H9 (cell line): Measurements from ENCODE around the gene NRN1. TPM values are rescaled to one million over a fixed set of nuclear protein-coding genes. Genes with fewer than 3 reads are reported as not detected.

Source experiments
- DNase-seq: peaks from one replicate; pipeline ENCODE4 v3.0.0-alpha.2; 2017
- H2AFZ ChIP-seq: one replicate; pipeline ENCODE4 v1.6.1; 2013; ENCODE audit warnings: mild to moderate bottlenecking, low read length, control low read depth, moderate library complexity
- H2AK5ac ChIP-seq: 2 replicates; pipeline ENCODE4 v1.6.1; 2013; ENCODE audit warnings: low read length, control low read depth, mixed read lengths; ENCODE audit not compliant: insufficient read length
- H2BK120ac ChIP-seq: one replicate; pipeline ENCODE4 v1.6.1; 2013; ENCODE audit warnings: low read depth, mild to moderate bottlenecking, low read length, control low read depth, inconsistent platforms; ENCODE audit not compliant: poor library complexity, severe bottlenecking
- H2BK12ac ChIP-seq: 2 replicates; pipeline ENCODE4 v1.6.1; 2013; ENCODE audit warnings: low read length, control low read depth, mixed read lengths, low read depth; ENCODE audit not compliant: insufficient read length
- H2BK15ac ChIP-seq: 2 replicates; pipeline ENCODE4 v1.6.1; 2013; ENCODE audit warnings: low read depth, low read length, control low read depth
- H2BK20ac ChIP-seq: one replicate; pipeline ENCODE4 v1.6.1; 2013; ENCODE audit warnings: low read depth, mild to moderate bottlenecking, low read length, control low read depth, inconsistent platforms; ENCODE audit not compliant: poor library complexity, severe bottlenecking
- H2BK5ac ChIP-seq: 2 replicates; pipeline ENCODE4 v1.6.1; 2013; ENCODE audit warnings: low read length, control low read depth, mixed read lengths; ENCODE audit not compliant: insufficient read length
- H3K14ac ChIP-seq: 2 replicates; pipeline ENCODE4 v1.6.1; 2013; ENCODE audit warnings: low read length, control low read depth; ENCODE audit not compliant: insufficient read depth
- H3K18ac ChIP-seq: 2 replicates; pipeline ENCODE4 v1.6.1; 2013; ENCODE audit warnings: low read depth, mild to moderate bottlenecking, mixed read lengths, low read length, control low read depth; ENCODE audit not compliant: insufficient read length
- H3K23ac ChIP-seq: 2 replicates; pipeline ENCODE4 v1.6.1; 2013; ENCODE audit warnings: low read length, control low read depth, mixed read lengths, low read depth; ENCODE audit not compliant: insufficient read length
- H3K23me2 ChIP-seq: 2 replicates; pipeline ENCODE4 v1.6.1; 2013; ENCODE audit warnings: low read depth, mild to moderate bottlenecking, mixed read lengths, low read length, control low read depth; ENCODE audit not compliant: insufficient read length, poor library complexity, severe bottlenecking
- H3K27ac ChIP-seq: 2 replicates; pipeline ENCODE4 v1.5.1; 2013; ENCODE audit warnings: low read length, control low read depth, mixed read lengths, low read depth; ENCODE audit not compliant: insufficient read length
- H3K27me3 ChIP-seq: 2 replicates; pipeline ENCODE4 v1.6.1; 2013; ENCODE audit warnings: low read length, control low read depth, inconsistent platforms; ENCODE audit not compliant: insufficient read depth
- H3K4ac ChIP-seq: 2 replicates; pipeline ENCODE4 v1.6.1; 2013; ENCODE audit warnings: low read depth, mild to moderate bottlenecking, control low read depth, inconsistent platforms, low read length, moderate library complexity
- H3K4me1 ChIP-seq: 2 replicates; pipeline ENCODE4 v1.6.1; 2013; ENCODE audit warnings: low read length, control low read depth, inconsistent platforms; ENCODE audit not compliant: insufficient read depth
- H3K4me2 ChIP-seq: 2 replicates; pipeline ENCODE4 v1.6.1; 2013; ENCODE audit warnings: low read length, control low read depth, mixed read lengths; ENCODE audit not compliant: insufficient read length, insufficient read depth
- H3K56ac ChIP-seq: 2 replicates; pipeline ENCODE4 v1.6.1; 2013; ENCODE audit warnings: low read depth, mild to moderate bottlenecking, mixed read lengths, low read length, control low read depth; ENCODE audit not compliant: insufficient read length
- H3K79me1 ChIP-seq: 2 replicates; pipeline ENCODE4 v1.6.1; 2013; ENCODE audit warnings: low read depth, mild to moderate bottlenecking, moderate library complexity, low read length, control low read depth, inconsistent platforms; ENCODE audit not compliant: insufficient read depth, poor library complexity, severe bottlenecking
- H3K79me2 ChIP-seq: 2 replicates; pipeline ENCODE4 v1.6.1; 2013; ENCODE audit warnings: low read length, control low read depth, inconsistent platforms; ENCODE audit not compliant: insufficient read depth
- H3K9ac ChIP-seq: 2 replicates; pipeline ENCODE4 v1.6.1; 2013; ENCODE audit warnings: low read length, control low read depth, mixed read lengths; ENCODE audit not compliant: insufficient read length; ENCODE audit errors: extremely low read depth
- H3K9me3 ChIP-seq: one replicate; pipeline ENCODE4 v1.6.1; 2013; ENCODE audit warnings: low read depth, low read length, inconsistent platforms; ENCODE audit not compliant: control insufficient read depth
- H3T11ph ChIP-seq: one replicate; pipeline ENCODE4 v1.6.1; 2013; ENCODE audit warnings: mild to moderate bottlenecking, low read length, control low read depth, inconsistent platforms
- H4K20me1 ChIP-seq: one replicate; pipeline ENCODE4 v1.6.1; 2013; ENCODE audit not compliant: control insufficient read depth, insufficient read length, insufficient read depth
- H4K5ac ChIP-seq: 2 replicates; pipeline ENCODE4 v1.6.1; 2013; ENCODE audit warnings: low read depth, mild to moderate bottlenecking, mixed read lengths, low read length, control low read depth; ENCODE audit not compliant: insufficient read length
- H4K8ac ChIP-seq: replicated peaks from 2 replicates; pipeline ENCODE4 v1.6.1; 2013; ENCODE audit warnings: low read length, control low read depth, mixed read lengths, low read depth; ENCODE audit not compliant: insufficient read length
- H4K91ac ChIP-seq: 2 replicates; pipeline ENCODE4 v1.6.1; 2013; ENCODE audit warnings: low read depth, mild to moderate bottlenecking, moderate library complexity, mixed read lengths, low read length, control low read depth; ENCODE audit not compliant: insufficient read length
- H3K27ac Mint-ChIP-seq, 3 experiments: 2 replicates in 2 of 3; 3 replicates in 1 of 3; pipeline ENCODE4 v1.8.0; 2020 to 2021; ENCODE audit warnings: mixed read lengths in 3 of 3, mild to moderate bottlenecking in 1 of 3, moderate library complexity in 1 of 3
- H3K27me3 Mint-ChIP-seq: 2 replicates; pipeline ENCODE4 v1.8.0; 2021; ENCODE audit warnings: low read depth, mild to moderate bottlenecking, moderate library complexity, mixed read lengths
- H3K36me3 Mint-ChIP-seq, 3 experiments: 2 replicates in 2 of 3; 3 replicates in 1 of 3; pipeline ENCODE4 v1.8.0; 2020 to 2021; ENCODE audit warnings: low read depth in 3 of 3, mixed read lengths in 3 of 3; ENCODE audit not compliant: insufficient read depth in 1 of 3
- H3K4me1 Mint-ChIP-seq, 2 experiments: 2 replicates each; pipeline ENCODE4 v1.8.0; 2020; ENCODE audit warnings: mixed read lengths in 2 of 2
- H3K4me3 Mint-ChIP-seq, 2 experiments: 2 replicates in 1 of 2; 3 replicates in 1 of 2; pipeline ENCODE4 v1.8.0; 2020 to 2021; ENCODE audit warnings: mild to moderate bottlenecking in 2 of 2, mixed read lengths in 2 of 2, moderate library complexity in 1 of 2
- H3K9me3 Mint-ChIP-seq, 2 experiments: 2 replicates in 1 of 2; 3 replicates in 1 of 2; pipeline ENCODE4 v1.8.0; 2020; ENCODE audit warnings: mild to moderate bottlenecking in 2 of 2, mixed read lengths in 2 of 2, moderate library complexity in 1 of 2
- CTCF ChIP-seq: fragments of 200-600 bp; sonication (generic); conservative IDR thresholded peaks from 3 replicates; pipeline ENCODE4 v1.8.0; 2021; ENCODE audit warnings: antibody characterized with exemption, mild to moderate bottlenecking
- WGBS: extraction: QIAGEN DNeasy Blood & Tissue Kit; methylation state at CpG from one replicate; pipeline ENCODE4 v1.1.7; 2013; ENCODE audit warnings: missing lambda C conversion rate, low lambda C conversion rate, mixed read lengths; ENCODE audit not compliant: insufficient read length; ENCODE audit errors: extremely low coverage; 5-methylcytosine and 5-hydroxymethylcytosine counted together
- total RNA-seq: library from RNA; stranded (reverse); gene quantifications from 2 replicates; pipeline ENCODE4 v1.2.1, GENCODE V29; 2021

Gene NRN1
- total RNA-seq, 1 experiment from 2014 or later = not detected

- no peak overlapping the region for H3K23ac ChIP-seq
- H2AFZ ChIP-seq = no peak overlapping the region
- no peak overlapping the region for H3T11ph ChIP-seq
- H3K4me2 ChIP-seq = no peak overlapping the region
- no peaks in the 10 kb centered on the region for H3K4me1 ChIP-seq
- no peaks in the 10 kb centered on the region for H4K20me1 ChIP-seq
- H4K5ac ChIP-seq = no peak overlapping the region
- H4K8ac ChIP-seq = no peak overlapping the region
- H3K56ac ChIP-seq = no peak overlapping the region
- no peaks in the 10 kb centered on the region for H3K9me3 ChIP-seq
- H3K9ac ChIP-seq = no peak overlapping the region
- no peak overlapping the region for H4K91ac ChIP-seq
- no peak for TF ChIP-seq CTCF
- no peak overlapping the region for H3K4ac ChIP-seq
- no peak overlapping the region for H3K14ac ChIP-seq
- no peak for DNase-seq
- H2BK20ac ChIP-seq = no peak overlapping the region
- H2BK120ac ChIP-seq = no peak overlapping the region
- Mint-ChIP-seq H3K27ac (no peak overlapping the region), H3K4me3 (no peak overlapping the region), H3K27me3 (peaks cover 77% of the 10 kb centered on the region), H3K36me3 (no peaks in the 10 kb centered on the region; a peak in 1 of 7 replicates), H3K4me1 (peaks cover 0 to 6% of the 10 kb centered on the region in 2 experiments; a peak in 2 of 4 replicates), H3K9me3 (peaks cover 0 to 3% of the 10 kb centered on the region in 2 experiments; a peak in 2 of 5 replicates)
- H3K27me3 ChIP-seq = peaks cover under 1% of the 10 kb centered on the region; the same call in 1 of the 2 replicates
- H3K79me1 ChIP-seq = no peaks in the 10 kb centered on the region
- no peak overlapping the region for H2BK5ac ChIP-seq
- H2AK5ac ChIP-seq = no peak overlapping the region
- no peak overlapping the region for H3K18ac ChIP-seq
- H3K27ac ChIP-seq = no peak overlapping the region
- H3K79me2 ChIP-seq = no peaks in the 10 kb centered on the region
- H3K23me2 ChIP-seq = no peaks in the 10 kb centered on the region
- no peak overlapping the region for H2BK15ac ChIP-seq
- no CpG with 5 or more reads among the region's 2 CpGs for WGBS
- H2BK12ac ChIP-seq = no peak overlapping the region
Measured at GRCh38 chr6:5986861-5987260, 19.9 kb downstream of the NRN1 start.
